CD14-positive monocyte (primary cell): Measurements from ENCODE around the gene MED26. TPM values are rescaled to one million over a fixed set of nuclear protein-coding genes. Genes with fewer than 3 reads are reported as not detected.

ENCODE experiments used
- DNase-seq, 3 donors: peaks; one replicate each; pipeline ENCODE4 v3.0.0-alpha.2; 2011 to 2022
- H2AFZ ChIP-seq: 2 replicates; pipeline ENCODE4 v1.6.0; 2012; ENCODE audit warnings: mild to moderate bottlenecking, low read depth, low read length, inconsistent platforms; ENCODE audit not compliant: insufficient read depth, poor library complexity, severe bottlenecking
- H3K27ac ChIP-seq, 2 donors: 1 replicate in 1 of 2; 2 replicates in 1 of 2; pipeline ENCODE4 v1.5.1; 2012 to 2013; ENCODE audit warnings: low read length in 2 of 2, control low read depth in 1 of 2, inconsistent platforms in 1 of 2, low read depth in 1 of 2, mild to moderate bottlenecking in 1 of 2
- H3K27me3 ChIP-seq, 2 donors: one replicate each; pipeline versions ENCODE4 v1.6.0 to v1.6.1; 2011 to 2013; ENCODE audit warnings: low read length in 2 of 2; ENCODE audit not compliant: control insufficient read depth in 2 of 2, insufficient read depth in 2 of 2
- H3K36me3 ChIP-seq, 2 donors: replicated peaks in 1 of 2; 1 replicate in 1 of 2; 2 replicates in 1 of 2; pipeline versions ENCODE4 v1.5.1 to v1.6.1; 2012 to 2013; ENCODE audit warnings: low read length in 2 of 2, control low read depth in 1 of 2, inconsistent platforms in 1 of 2, mild to moderate bottlenecking in 1 of 2; ENCODE audit not compliant: insufficient read depth in 2 of 2, control insufficient read depth in 1 of 2
- H3K4me1 ChIP-seq, 2 donors: 1 replicate in 1 of 2; 2 replicates in 1 of 2; pipeline versions ENCODE4 v1.5.1 to v1.6.1; 2012 to 2013; ENCODE audit warnings: low read length in 2 of 2, control low read depth in 1 of 2, inconsistent platforms in 1 of 2, mild to moderate bottlenecking in 1 of 2, moderate library complexity in 1 of 2; ENCODE audit not compliant: insufficient read depth in 2 of 2, control insufficient read depth in 1 of 2
- H3K4me2 ChIP-seq: replicated peaks from 2 replicates; pipeline ENCODE3; 2012; ENCODE audit warnings: low read length, moderate library complexity, mild to moderate bottlenecking; ENCODE audit not compliant: poor library complexity, severe bottlenecking; ENCODE audit errors: extremely low read depth
- H3K4me3 ChIP-seq, 3 experiments: fragments of 200-600 bp in 1 of 3; sonication (generic) in 1 of 3; replicated peaks in 1 of 3; 1 replicate in 2 of 3; 2 replicates in 1 of 3; pipeline ENCODE4 v1.5.1; 2011 to 2013; ENCODE audit warnings: low read length in 3 of 3, mild to moderate bottlenecking in 3 of 3, control low read depth in 2 of 3, low read depth in 2 of 3, inconsistent platforms in 1 of 3, moderate library complexity in 1 of 3
- H3K79me2 ChIP-seq: 2 replicates; pipeline ENCODE4 v1.6.0; 2012; ENCODE audit warnings: mild to moderate bottlenecking, control low read depth, inconsistent platforms, low read length, moderate library complexity; ENCODE audit not compliant: insufficient read depth
- H3K9ac ChIP-seq: 2 replicates; pipeline ENCODE4 v1.6.0; 2017; ENCODE audit warnings: low read length, mild to moderate bottlenecking; ENCODE audit not compliant: insufficient read depth, poor library complexity, severe bottlenecking
- H3K9me3 ChIP-seq, 2 donors: replicated peaks in 1 of 2; 1 replicate in 1 of 2; 2 replicates in 1 of 2; pipeline versions ENCODE4 v1.5.1 to v1.6.1; 2012 to 2013; ENCODE audit warnings: low read length in 2 of 2, control low read depth in 1 of 2; ENCODE audit not compliant: control insufficient read depth in 1 of 2, insufficient read depth in 1 of 2
- H4K20me1 ChIP-seq: 2 replicates; pipeline ENCODE4 v1.6.0; 2012; ENCODE audit warnings: mild to moderate bottlenecking, low read length, control low read depth, moderate library complexity; ENCODE audit not compliant: insufficient read depth
- H3K27ac Mint-ChIP-seq, 7 donors: one replicate each; pipeline ENCODE4 v1.8.0; 2020; ENCODE audit warnings: mild to moderate bottlenecking in 7 of 7, mixed read lengths in 7 of 7, moderate library complexity in 6 of 7, inconsistent platforms in 2 of 7
- H3K27me3 Mint-ChIP-seq, 3 donors: one replicate each; pipeline ENCODE4 v1.8.0; 2021 to 2022; ENCODE audit warnings: low read depth in 3 of 3, mild to moderate bottlenecking in 3 of 3, mixed read lengths in 3 of 3, moderate library complexity in 3 of 3, inconsistent platforms in 1 of 3
- H3K36me3 Mint-ChIP-seq, 2 donors: one replicate each; pipeline ENCODE4 v1.8.0; 2020; ENCODE audit warnings: mixed read lengths in 2 of 2, inconsistent platforms in 1 of 2, mild to moderate bottlenecking in 1 of 2
- H3K4me1 Mint-ChIP-seq: one replicate; pipeline ENCODE4 v1.8.0; 2020; ENCODE audit warnings: mild to moderate bottlenecking, mixed read lengths
- H3K4me3 Mint-ChIP-seq, 2 donors: one replicate each; pipeline ENCODE4 v1.8.0; 2020; ENCODE audit warnings: mild to moderate bottlenecking in 2 of 2, mixed read lengths in 2 of 2, moderate library complexity in 1 of 2
- H3K9me3 Mint-ChIP-seq, 7 donors: one replicate each; pipeline ENCODE4 v1.8.0; 2020 to 2022; ENCODE audit warnings: mixed read lengths in 7 of 7, mild to moderate bottlenecking in 6 of 7, moderate library complexity in 6 of 7, inconsistent platforms in 2 of 7
- CTCF ChIP-seq: fragments of 200-600 bp; IDR thresholded peaks from one replicate; pipeline ENCODE4 v1.8.0; 2022; ENCODE audit warnings: antibody characterized with exemption, mild to moderate bottlenecking
- WGBS: methylation state at CpG from one replicate; pipeline ENCODE4 v1.1.5; 2013; ENCODE audit warnings: missing lambda C conversion rate; ENCODE audit not compliant: insufficient coverage; 5-methylcytosine and 5-hydroxymethylcytosine counted together
- intact Hi-C, 2 donors: fragments of 100-400 bp; cut with micrococcal nuclease; formaldehyde crosslinking; loops; one replicate each; pipeline versions ENCODE4 v1.15.0 to v1.15.1; 2023
- polyA plus RNA-seq, 3 donors: library from polyadenylated mRNA; depleted of rRNA in 1 of 3; unstranded in 2 of 3; stranded (reverse) in 1 of 3; fragments of 300-500 nt in 2 of 3; fragments of >200 nt in 1 of 3; fragmentation: Illumina TruSeq in 2 of 3; gene quantifications; 1 replicate in 2 of 3; 2 replicates in 1 of 3; pipeline ENCODE4 v1.2.3, GENCODE V29; 2012 to 2021

Gene MED26
- polyA plus RNA-seq, 3 donors, result 1.1 to 7.1 (median 2.1) TPM

GRCh38 chr19:16621165-16621800 is 6.7 kb downstream of the MED26 start:
- Histone ChIP-seq H3K36me3 (peaks cover 17 to 51% of the 10 kb centered on the region in 2 donors), H3K79me2 (peaks cover 100% of the 10 kb centered on the region), H4K20me1 (peaks cover 100% of the 10 kb centered on the region), H3K27ac (peak overlapping the region in 1 of 2 donors; percentile 8), H3K4me3 (no peak overlapping the region), H3K27me3 (no peaks in the 10 kb centered on the region), H3K9me3 (no peaks in the 10 kb centered on the region), H3K4me1 (peaks cover 4 to 12% of the 10 kb centered on the region in 2 donors), H2AFZ (no peak overlapping the region), H3K4me2 (no peak overlapping the region), H3K9ac (no peak overlapping the region)
- 100% methylated on average over 6 of the region's 7 CpGs for WGBS
- H3K27me3 Mint-ChIP-seq, result no peaks in the 10 kb centered on the region
- intact Hi-C loops, result no loop called here
- H3K27ac Mint-ChIP-seq, result peak overlapping the region in 3 of 7 donors; percentile 17 to 42 (median 40)
- TF ChIP-seq CTCF, result no peak
- peaks cover 26 to 35% of the 10 kb centered on the region in 2 donors for H3K36me3 Mint-ChIP-seq
- no peaks in the 10 kb centered on the region for H3K9me3 Mint-ChIP-seq
- DNase-seq, result no peak
- H3K4me1 Mint-ChIP-seq, result peaks cover 39% of the 10 kb centered on the region
- no peak overlapping the region for H3K4me3 Mint-ChIP-seq

- no peak for DNase-seq
- Histone ChIP-seq H2AFZ (no peak overlapping the region), H3K4me1 (peaks cover 0 to 13% of the 10 kb centered on the region in 2 donors), H3K27ac (peak overlapping the region in 1 of 2 donors; percentile 8), H3K9me3 (no peaks in the 10 kb centered on the region), H4K20me1 (peaks cover 100% of the 10 kb centered on the region), H3K79me2 (peaks cover 100% of the 10 kb centered on the region), H3K9ac (no peak overlapping the region), H3K4me3 (no peak overlapping the region), H3K36me3 (peaks cover 17 to 48% of the 10 kb centered on the region in 2 donors), H3K27me3 (no peaks in the 10 kb centered on the region), H3K4me2 (no peak overlapping the region)
- no CpG with 5 or more reads among the region's 3 CpGs for WGBS
- TF ChIP-seq CTCF, result no peak
- H3K36me3 Mint-ChIP-seq, result peaks cover 24 to 30% of the 10 kb centered on the region in 2 donors
- peak overlapping the region in 2 of 7 donors; percentile 42 to 60 for H3K27ac Mint-ChIP-seq
- no peaks in the 10 kb centered on the region for H3K27me3 Mint-ChIP-seq
- peaks cover 38% of the 10 kb centered on the region for H3K4me1 Mint-ChIP-seq
- intact Hi-C loops, result no loop called here
- H3K9me3 Mint-ChIP-seq, result no peaks in the 10 kb centered on the region
- H3K4me3 Mint-ChIP-seq, result no peak overlapping the region
Observed at GRCh38 chr19:16620584-16620983, 7.4 kb downstream of the MED26 start.
